ENCODE data around the gene STK33. TPM values are rescaled to one million over a fixed set of nuclear protein-coding genes. Genes with fewer than 3 reads are reported as not detected.

STK33 gene
- total and polyA plus RNA-seq, 5 donors, result 14.1 to 40.2 (median 26.4) TPM

DNA sequence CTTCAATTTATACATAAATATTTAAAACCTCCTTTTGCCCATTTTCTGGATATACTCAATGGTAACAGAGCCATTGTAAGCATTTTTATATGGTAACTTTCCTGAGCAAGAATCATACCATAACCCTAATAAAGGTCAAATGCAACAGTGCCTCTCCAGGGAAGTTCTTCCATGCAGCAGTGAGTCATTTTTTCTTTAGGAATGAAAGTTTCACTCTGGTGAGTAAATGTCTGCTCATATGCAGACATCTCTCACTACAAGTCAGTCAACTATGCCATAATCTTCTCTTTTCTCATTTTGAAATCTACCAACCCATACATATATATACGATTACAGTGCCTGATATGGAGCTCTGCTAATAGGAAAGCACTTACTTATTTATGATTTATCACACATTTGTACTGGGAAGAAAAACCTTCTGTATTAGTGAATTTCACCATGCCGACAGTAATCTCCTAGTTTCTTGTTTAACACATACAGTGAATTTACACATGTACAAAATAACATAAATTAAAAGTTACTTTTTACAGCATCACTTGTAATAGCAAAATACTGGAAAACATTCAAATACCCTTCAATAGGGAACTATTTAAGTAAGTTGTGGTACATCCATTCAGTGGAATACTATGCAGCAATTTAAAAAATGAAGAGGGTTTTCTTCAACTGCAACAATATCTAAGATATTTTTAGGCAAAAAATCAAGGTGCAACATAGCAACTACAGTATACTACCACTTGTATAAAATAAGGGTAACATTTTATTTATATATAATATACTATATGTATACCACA, 16.0 kb downstream of the STK33 start:
- DNase-seq, result no peak
- Histone ChIP-seq H3K4me1 (ENCODE audit: control insufficient read depth, insufficient read depth, low read length) (no peaks in the 10 kb centered on the region), H3K4me3 (ENCODE audit: low read length) (no peak overlapping the region), H3K27me3 (ENCODE audit: control insufficient read depth, insufficient read depth) (no peaks in the 10 kb centered on the region), H3K9me3 (ENCODE audit: control insufficient read depth, low read length) (no peaks in the 10 kb centered on the region), H3K27ac (ENCODE audit: low read length) (no peak overlapping the region)
- WGBS, result 97% methylated on average over 2 of the region's 2 CpGs
- intact Hi-C loops (cut with DNase I), result no loop called here
- ATAC-seq, result no peak

DNA sequence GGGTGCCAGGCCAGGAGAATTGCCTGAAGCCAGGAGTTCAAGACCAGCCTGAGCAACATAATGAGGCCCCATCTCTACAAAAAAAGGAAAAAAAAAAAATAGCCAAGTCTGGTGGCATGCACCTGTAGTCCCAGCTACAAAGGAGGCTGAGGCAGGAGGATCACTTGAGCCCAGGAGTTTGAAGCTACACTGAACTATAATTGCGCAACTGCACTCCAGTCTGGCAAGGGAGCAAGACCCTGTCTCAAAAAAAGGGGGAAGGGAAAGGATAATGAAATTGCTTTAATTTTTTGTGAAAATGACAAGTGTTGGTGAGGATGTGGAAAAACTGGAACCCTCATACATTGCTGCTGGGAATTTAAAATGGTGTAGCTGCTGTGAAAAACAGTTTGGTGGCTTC, 19.2 kb downstream of the STK33 start:
- H3K27ac ChIP-seq (ENCODE audit: low read length), result no peak overlapping the region
- no peaks in the 10 kb centered on the region for H3K9me3 ChIP-seq (ENCODE audit: control insufficient read depth, low read length)
- no peak for ATAC-seq
- no peaks in the 10 kb centered on the region for H3K4me1 ChIP-seq (ENCODE audit: control insufficient read depth, insufficient read depth, low read length)
- 98% methylated on average over 1 of the region's 1 CpG for whole genome bisulfite sequencing
- H3K27me3 ChIP-seq (ENCODE audit: control insufficient read depth, insufficient read depth), result no peaks in the 10 kb centered on the region
- no peak for DNase-seq
- intact Hi-C loops (cut with DNase I), result no loop called here
- no peak overlapping the region for H3K4me3 ChIP-seq (ENCODE audit: low read length)

DNA sequence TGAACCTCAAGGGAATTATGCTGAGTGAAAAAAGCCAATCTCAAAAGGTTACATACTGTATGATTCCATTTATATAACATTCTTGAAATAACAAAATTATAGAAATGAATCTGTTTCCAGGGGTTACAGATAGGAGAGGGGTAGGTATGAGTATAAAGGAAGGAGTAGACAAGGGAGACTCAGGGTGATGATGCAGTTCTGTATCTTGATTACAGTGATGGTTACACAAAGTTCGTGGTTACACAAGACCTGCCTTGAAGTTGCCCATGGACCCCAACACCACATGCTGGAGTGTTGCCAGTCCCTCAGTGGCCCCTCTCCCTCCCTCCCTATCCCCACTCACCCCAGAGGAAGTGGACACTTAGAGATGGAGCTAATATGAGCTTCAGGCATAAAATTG, 20.3 kb downstream of the STK33 start:
- ATAC-seq (no peak), DNase-seq (no peak)
- no peak overlapping the region for H3K4me3 ChIP-seq (ENCODE audit: low read length)
- H3K4me1 ChIP-seq (ENCODE audit: control insufficient read depth, insufficient read depth, low read length), result no peaks in the 10 kb centered on the region
- no peak overlapping the region for H3K27ac ChIP-seq (ENCODE audit: low read length)
- intact Hi-C loops (cut with DNase I), result no loop called here
- WGBS, result 84% methylated on average over 1 of the region's 1 CpG
- no peaks in the 10 kb centered on the region for H3K27me3 ChIP-seq (ENCODE audit: control insufficient read depth, insufficient read depth)
- H3K9me3 ChIP-seq (ENCODE audit: control insufficient read depth, low read length), result no peaks in the 10 kb centered on the region

DNA sequence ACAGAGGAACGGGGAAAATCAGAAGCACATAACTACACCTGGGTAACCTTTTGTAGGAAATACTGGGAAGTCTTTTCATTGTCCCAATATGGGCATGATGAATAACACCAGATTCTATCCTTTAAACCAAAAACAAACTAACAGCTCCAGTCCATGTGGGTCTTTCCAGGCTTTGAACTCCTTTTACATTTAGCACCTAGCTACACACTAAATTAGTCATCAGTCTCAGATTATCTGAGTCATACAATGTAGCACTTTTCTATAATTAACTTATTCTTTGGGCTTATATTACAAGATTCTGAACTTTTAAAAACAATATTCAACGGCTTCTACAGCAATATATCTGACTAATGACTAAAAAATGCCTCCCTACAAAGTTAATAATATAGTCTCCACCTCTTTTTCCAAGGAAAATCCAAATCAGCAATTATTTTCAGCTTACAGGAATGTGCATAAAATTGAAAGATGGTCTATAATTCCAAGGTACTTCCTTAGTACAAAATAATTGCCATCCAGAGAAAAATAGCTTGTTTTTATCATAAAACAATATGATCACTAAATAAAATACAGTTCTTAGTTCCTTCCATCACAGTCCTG, 26.3 kb downstream of the STK33 start:
- ATAC-seq (no peak), DNase-seq (no peak)
- H3K4me1 ChIP-seq (ENCODE audit: control insufficient read depth, insufficient read depth, low read length), result no peaks in the 10 kb centered on the region
- intact Hi-C loops (cut with DNase I), result loop anchor here (5.0 to 10.0 kb wide), 3 partner anchors 233 to 373 kb away; no protein-coding TSS in a partner anchor
- WGBS, result 67% methylated on average over 2 of the region's 2 CpGs
- no peaks in the 10 kb centered on the region for H3K9me3 ChIP-seq (ENCODE audit: control insufficient read depth, low read length)
- H3K4me3 ChIP-seq (ENCODE audit: low read length), result no peak overlapping the region
- no peak overlapping the region for H3K27ac ChIP-seq (ENCODE audit: low read length)
- no peaks in the 10 kb centered on the region for H3K27me3 ChIP-seq (ENCODE audit: control insufficient read depth, insufficient read depth)

DNA sequence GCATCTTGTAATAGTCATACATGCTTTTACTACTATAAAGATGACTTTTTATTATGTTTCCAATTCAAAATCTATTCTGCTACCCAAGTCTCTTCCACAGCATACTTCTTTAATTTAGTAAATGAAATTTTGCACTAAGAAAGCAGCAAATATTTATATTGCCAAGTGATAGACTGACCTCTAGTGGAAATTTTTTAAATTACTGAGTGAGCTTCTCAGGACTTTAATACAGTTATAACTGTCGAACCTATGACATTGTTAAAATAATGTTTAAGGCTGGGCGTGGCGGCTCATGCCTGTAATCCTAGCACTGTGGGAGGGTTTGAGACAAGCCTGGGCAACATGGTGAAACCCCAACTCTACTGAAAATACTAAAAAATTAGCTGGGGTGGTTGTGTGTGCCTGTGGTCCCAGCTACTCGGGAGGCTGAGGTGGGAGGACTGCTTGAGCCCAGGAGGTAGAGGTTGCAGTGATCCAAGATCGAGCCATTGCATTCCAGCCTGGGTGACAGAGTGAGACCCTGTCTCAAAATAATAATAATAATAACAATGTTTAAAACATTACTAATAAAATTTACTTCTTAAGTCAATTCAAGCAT, 27.3 kb downstream of the STK33 start:
- H3K4me1 ChIP-seq (ENCODE audit: control insufficient read depth, insufficient read depth, low read length), result no peaks in the 10 kb centered on the region
- no peaks in the 10 kb centered on the region for H3K27me3 ChIP-seq (ENCODE audit: control insufficient read depth, insufficient read depth)
- DNase-seq (peak in 1 of 3 donors; percentile 14), ATAC-seq (peak in 1 of 2 donors; percentile 31)
- no peak overlapping the region for H3K27ac ChIP-seq (ENCODE audit: low read length)
- no peaks in the 10 kb centered on the region for H3K9me3 ChIP-seq (ENCODE audit: control insufficient read depth, low read length)
- WGBS, result 30% methylated on average over 5 of the region's 5 CpGs
- H3K4me3 ChIP-seq (ENCODE audit: low read length), result no peak overlapping the region
- intact Hi-C loops (cut with DNase I), result loop anchor here (5.0 to 10.0 kb wide), 3 partner anchors 232 to 372 kb away; no protein-coding TSS in a partner anchor

DNA sequence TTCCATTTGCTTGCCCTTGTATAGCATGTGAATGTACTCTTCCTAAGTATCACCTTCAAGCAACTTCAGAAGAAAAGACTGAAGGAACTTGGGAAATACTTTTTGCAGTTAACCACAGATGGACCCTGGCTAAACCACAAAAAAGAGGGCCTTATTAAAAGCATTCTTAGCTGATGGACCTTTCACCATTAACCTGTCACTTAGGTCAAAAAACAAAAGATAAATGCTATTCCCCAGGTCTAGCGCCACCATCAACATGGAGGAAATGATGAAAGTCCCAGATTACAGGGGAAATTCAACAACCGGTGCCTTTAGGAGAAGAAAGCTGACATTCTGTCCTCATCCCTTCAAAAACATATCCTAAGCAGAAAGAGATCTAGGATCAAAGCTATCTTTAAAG, 29.5 kb downstream of the STK33 start:
- peaks cover 2% of the 10 kb centered on the region for H3K9me3 ChIP-seq (ENCODE audit: control insufficient read depth, low read length)
- H3K27me3 ChIP-seq (ENCODE audit: control insufficient read depth, insufficient read depth), result no peaks in the 10 kb centered on the region
- ATAC-seq, result no peak
- no peak overlapping the region for H3K4me3 ChIP-seq (ENCODE audit: low read length)
- H3K4me1 ChIP-seq (ENCODE audit: control insufficient read depth, insufficient read depth, low read length), result no peaks in the 10 kb centered on the region
- H3K27ac ChIP-seq (ENCODE audit: low read length), result no peak overlapping the region
- DNase-seq, result no peak
- WGBS, result 50% methylated on average over 2 of the region's 2 CpGs
- intact Hi-C loops (cut with DNase I), result loop anchor here in 3 of 4 donors (5.0 to 10.0 kb wide), 3 partner anchors 230 to 370 kb away; no protein-coding TSS in a partner anchor

DNA sequence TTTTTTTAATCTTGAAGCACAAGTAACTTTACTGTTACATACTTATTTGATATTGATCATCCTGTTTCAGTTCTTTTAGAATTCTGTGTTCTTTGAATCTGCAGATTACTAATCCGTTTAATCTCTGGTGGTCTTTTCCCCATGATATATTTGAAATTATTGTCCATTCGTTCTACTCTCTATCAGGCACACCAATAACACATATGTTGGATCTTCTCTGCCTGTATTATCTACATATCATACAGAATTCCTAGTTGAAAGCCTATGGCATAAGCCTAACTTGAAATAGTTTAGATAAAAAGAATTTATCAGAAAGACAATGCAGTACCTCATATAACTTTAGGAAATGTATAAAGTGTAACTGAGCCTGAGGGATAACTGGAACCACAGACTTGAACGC, 32.6 kb downstream of the STK33 start:
- no peaks in the 10 kb centered on the region for H3K27me3 ChIP-seq (ENCODE audit: control insufficient read depth, insufficient read depth)
- H3K4me1 ChIP-seq (ENCODE audit: control insufficient read depth, insufficient read depth, low read length), result no peaks in the 10 kb centered on the region
- no peak overlapping the region for H3K27ac ChIP-seq (ENCODE audit: low read length)
- ATAC-seq (no peak), DNase-seq (no peak)
- peaks cover 2% of the 10 kb centered on the region for H3K9me3 ChIP-seq (ENCODE audit: control insufficient read depth, low read length)
- H3K4me3 ChIP-seq (ENCODE audit: low read length), result no peak overlapping the region
- intact Hi-C loops (cut with DNase I), result loop anchor here in 3 of 4 donors (5.0 to 10.0 kb wide), 3 partner anchors 227 to 367 kb away; no protein-coding TSS in a partner anchor
- WGBS, result 82% methylated on average over 3 of the region's 3 CpGs

DNA sequence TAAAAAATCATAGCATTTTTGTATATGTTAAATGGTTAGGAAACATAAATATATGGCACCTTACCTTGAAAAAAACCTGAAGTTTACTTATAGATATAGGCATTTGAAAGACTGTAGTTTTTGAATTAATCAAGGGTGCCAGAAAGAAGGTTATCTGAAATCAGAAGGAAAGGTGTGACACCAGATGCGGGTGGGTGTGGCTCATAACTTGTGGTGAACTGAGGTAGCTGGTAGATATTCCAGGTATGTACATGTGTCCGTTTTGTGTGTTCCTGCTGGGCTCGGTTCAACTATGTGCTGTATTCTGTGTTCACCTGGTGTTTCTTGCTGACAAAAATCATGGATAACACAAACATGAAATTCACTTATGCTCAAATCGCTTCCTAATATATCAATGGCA, 35.6 kb downstream of the STK33 start:
- H3K27ac ChIP-seq (ENCODE audit: low read length), result no peak overlapping the region
- H3K4me1 ChIP-seq (ENCODE audit: control insufficient read depth, insufficient read depth, low read length), result no peaks in the 10 kb centered on the region
- intact Hi-C loops (cut with DNase I), result loop anchor here in 1 of 4 donors (10.0 kb wide), 1 partner anchor 224 kb away; no protein-coding TSS in a partner anchor
- H3K4me3 ChIP-seq (ENCODE audit: low read length), result no peak overlapping the region
- H3K27me3 ChIP-seq (ENCODE audit: control insufficient read depth, insufficient read depth), result no peaks in the 10 kb centered on the region
- 91% methylated on average over 4 of the region's 4 CpGs for WGBS
- DNase-seq, result no peak
- H3K9me3 ChIP-seq (ENCODE audit: control insufficient read depth, low read length), result peaks cover 2% of the 10 kb centered on the region
- no peak for ATAC-seq

DNA sequence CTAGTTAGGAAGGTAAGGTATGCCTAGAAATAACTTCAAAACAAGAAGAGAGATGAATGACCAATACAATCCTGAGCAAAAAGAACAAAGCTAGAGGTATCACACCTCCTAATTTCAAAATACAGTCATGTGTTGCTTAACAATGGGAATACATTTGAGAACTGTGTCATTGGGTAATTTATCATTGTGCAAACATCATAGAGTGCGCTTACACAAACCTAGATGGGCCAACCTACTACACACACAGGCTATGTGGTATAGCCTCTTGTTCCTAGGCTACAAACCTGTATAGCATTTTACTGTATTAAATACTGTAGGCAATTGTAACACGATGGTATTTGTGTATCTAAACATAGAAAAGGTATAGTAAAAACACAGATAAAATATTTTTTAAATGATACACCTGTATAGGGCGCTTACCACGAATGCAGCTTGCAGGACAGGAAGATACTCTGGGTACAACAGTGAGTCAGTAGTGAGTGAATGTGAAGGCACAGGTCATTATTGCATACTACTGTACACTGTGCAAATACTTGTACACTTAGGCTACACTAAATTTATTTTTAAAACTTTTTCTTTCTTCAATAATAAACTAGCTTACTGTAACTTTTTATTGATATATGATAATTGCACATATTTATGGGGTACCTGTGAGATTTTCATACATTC, 48.2 kb downstream of the STK33 start:
- H3K4me1 ChIP-seq (ENCODE audit: control insufficient read depth, insufficient read depth, low read length), result no peaks in the 10 kb centered on the region
- no peak overlapping the region for H3K27ac ChIP-seq (ENCODE audit: low read length)
- ATAC-seq (no peak), DNase-seq (no peak)
- H3K4me3 ChIP-seq (ENCODE audit: low read length), result no peak overlapping the region
- 78% methylated on average over 4 of the region's 4 CpGs for WGBS
- H3K9me3 ChIP-seq (ENCODE audit: control insufficient read depth, low read length), result no peaks in the 10 kb centered on the region
- no peaks in the 10 kb centered on the region for H3K27me3 ChIP-seq (ENCODE audit: control insufficient read depth, insufficient read depth)
- intact Hi-C loops (cut with DNase I), result no loop called here

DNA sequence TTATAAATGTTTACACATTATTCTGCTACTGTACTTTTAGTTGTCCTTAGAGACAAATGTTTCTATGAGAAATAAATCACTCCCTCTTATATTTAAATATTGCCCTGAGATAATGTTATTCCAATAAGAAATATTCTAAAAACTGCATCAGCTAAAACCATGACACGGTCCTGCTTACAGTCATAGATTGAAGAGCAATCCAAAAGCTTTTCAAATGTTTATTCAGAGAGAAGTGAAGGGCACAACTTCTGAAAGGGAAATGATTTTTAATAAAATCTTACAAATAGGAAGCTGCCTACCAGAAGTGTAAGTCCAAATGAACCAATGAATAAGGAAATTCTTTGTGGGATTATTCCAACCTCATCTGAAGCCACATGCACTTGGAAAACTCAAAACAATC, 49.2 kb downstream of the STK33 start:
- WGBS, result 73% methylated on average over 1 of the region's 1 CpG
- Histone ChIP-seq H3K27ac (ENCODE audit: low read length) (no peak overlapping the region), H3K9me3 (ENCODE audit: control insufficient read depth, low read length) (no peaks in the 10 kb centered on the region), H3K4me1 (ENCODE audit: control insufficient read depth, insufficient read depth, low read length) (no peaks in the 10 kb centered on the region), H3K4me3 (ENCODE audit: low read length) (no peak overlapping the region), H3K27me3 (ENCODE audit: control insufficient read depth, insufficient read depth) (no peaks in the 10 kb centered on the region)
- no peak for ATAC-seq
- intact Hi-C loops (cut with DNase I), result no loop called here
- DNase-seq, result no peak

DNA sequence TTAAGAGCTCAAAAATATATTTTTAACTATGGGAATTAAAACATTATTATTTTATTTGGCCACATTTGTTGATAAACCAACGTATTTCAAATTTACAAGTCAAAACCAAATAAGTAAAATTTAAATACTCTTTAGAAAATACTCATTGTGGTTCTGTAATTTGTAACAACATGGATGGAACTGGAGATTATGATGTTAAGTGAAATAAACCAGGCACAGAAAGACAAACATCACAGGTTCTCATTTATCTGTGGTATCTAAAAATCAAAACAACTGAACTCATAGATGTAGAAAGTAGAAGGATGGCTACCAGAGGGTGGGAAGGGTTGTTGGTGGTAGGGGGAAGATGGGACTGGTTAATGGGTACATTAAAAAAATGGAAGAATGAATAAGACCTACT, 50.8 kb downstream of the STK33 start:
- intact Hi-C loops (cut with DNase I), result no loop called here
- H3K4me1 ChIP-seq (ENCODE audit: control insufficient read depth, insufficient read depth, low read length), result no peaks in the 10 kb centered on the region
- no peaks in the 10 kb centered on the region for H3K27me3 ChIP-seq (ENCODE audit: control insufficient read depth, insufficient read depth)
- no peaks in the 10 kb centered on the region for H3K9me3 ChIP-seq (ENCODE audit: control insufficient read depth, low read length)
- 62% methylated on average over 1 of the region's 1 CpG for WGBS
- H3K27ac ChIP-seq (ENCODE audit: low read length), result no peak overlapping the region
- H3K4me3 ChIP-seq (ENCODE audit: low read length), result no peak overlapping the region
- DNase-seq, result no peak
- no peak for ATAC-seq

Measured in right cardiac atrium (tissue), 5 donors.